ENCODE results near the gene VENTX. TPM values are rescaled to one million over a fixed set of nuclear protein-coding genes. Genes with fewer than 3 reads are reported as not detected.

The VENTX gene
- total RNA-seq, 1 donor from 2014 or later, result 0.13 TPM

DNA sequence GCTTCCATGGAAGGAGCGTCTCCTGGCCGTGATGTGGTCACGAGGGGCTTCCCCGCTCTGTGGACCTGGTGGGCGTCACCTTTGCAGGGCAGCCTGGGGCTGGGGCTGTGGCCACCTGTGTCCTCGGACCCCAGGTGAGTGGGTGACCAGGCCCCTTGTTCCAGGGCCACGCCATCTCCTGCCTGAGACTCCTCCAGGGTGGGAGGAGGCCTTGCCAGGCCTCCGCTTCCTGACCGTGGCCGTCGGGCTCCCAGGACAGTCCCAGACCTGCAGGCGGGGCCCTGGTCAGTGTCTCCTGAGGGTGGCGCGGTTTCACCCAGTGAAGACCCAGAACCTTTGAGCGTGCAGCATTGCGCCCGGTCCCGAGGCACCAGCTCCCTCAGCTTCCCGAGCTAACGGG, 28.0 kb upstream of the VENTX start:
- POLR2A ChIA-PET, result no interaction called here
- H3K4me3 Mint-ChIP-seq, result no peak overlapping the region
- intact Hi-C loops (cut with micrococcal nuclease), result no loop called here
- no peaks in the 10 kb centered on the region for H3K9me3 Mint-ChIP-seq
- no peak for ATAC-seq (ENCODE audit: low read depth)
- CTCF ChIA-PET, result no interaction called here
- no peaks in the 10 kb centered on the region for H3K36me3 Mint-ChIP-seq (ENCODE audit: low read depth)
- no peak for DNase-seq
- H3K27ac Mint-ChIP-seq, result no peak overlapping the region
- TF ChIP-seq, protein P1, sequence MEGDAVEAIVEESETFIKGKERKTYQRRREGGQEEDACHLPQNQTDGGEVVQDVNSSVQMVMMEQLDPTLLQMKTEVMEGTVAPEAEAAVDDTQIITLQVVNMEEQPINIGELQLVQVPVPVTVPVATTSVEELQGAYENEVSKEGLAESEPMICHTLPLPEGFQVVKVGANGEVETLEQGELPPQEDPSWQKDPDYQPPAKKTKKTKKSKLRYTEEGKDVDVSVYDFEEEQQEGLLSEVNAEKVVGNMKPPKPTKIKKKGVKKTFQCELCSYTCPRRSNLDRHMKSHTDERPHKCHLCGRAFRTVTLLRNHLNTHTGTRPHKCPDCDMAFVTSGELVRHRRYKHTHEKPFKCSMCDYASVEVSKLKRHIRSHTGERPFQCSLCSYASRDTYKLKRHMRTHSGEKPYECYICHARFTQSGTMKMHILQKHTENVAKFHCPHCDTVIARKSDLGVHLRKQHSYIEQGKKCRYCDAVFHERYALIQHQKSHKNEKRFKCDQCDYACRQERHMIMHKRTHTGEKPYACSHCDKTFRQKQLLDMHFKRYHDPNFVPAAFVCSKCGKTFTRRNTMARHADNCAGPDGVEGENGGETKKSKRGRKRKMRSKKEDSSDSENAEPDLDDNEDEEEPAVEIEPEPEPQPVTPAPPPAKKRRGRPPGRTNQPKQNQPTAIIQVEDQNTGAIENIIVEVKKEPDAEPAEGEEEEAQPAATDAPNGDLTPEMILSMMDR (IDR thresholded peaks at IDR 0.05), result no peak
- H3K27me3 Mint-ChIP-seq, result peaks cover 4% of the 10 kb centered on the region
- no peaks in the 10 kb centered on the region for H3K4me1 Mint-ChIP-seq

DNA sequence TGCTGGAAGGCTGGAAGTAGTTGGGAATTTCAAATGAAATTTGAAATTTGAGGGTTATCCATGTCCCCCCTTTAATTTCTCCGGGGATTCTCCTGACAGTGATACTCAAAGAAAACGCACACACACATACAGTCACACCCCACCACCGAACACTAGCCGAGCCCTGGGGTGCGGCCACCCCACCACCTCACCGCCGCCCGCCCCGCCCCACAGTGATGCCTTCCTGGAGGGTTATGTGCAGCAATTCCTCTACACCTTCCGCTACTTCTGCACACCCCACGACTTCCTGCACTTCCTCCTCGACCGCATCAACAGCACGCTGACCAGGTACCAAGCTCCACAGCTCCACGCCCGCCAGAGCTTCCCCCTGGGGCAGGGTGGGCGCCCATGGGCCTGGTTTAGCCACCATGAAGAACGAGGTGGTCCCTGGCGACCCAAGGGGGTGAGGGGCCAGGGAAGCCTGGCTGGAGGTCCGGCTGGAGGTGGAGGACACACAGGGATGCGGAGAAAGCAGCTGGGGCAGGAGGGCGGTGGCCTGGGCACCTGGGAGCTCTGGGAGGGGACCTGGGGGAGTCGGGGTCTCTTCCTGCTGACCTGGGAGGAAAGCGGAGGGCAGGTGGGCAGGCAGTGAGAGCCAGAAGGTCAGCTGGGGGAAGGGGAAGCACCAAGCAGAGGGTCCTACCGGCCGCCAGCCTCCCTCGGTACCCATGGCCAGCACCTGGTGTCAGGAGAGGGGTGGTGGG, 27.1 kb upstream of the VENTX start:
- ATAC-seq (ENCODE audit: low read depth), result no peak
- Mint-ChIP-seq H3K27me3 (peaks cover 4% of the 10 kb centered on the region), H3K9me3 (no peaks in the 10 kb centered on the region), H3K27ac (no peak overlapping the region), H3K36me3 (ENCODE audit: low read depth) (no peaks in the 10 kb centered on the region), H3K4me3 (no peak overlapping the region), H3K4me1 (no peaks in the 10 kb centered on the region)
- intact Hi-C loops (cut with micrococcal nuclease), result no loop called here
- POLR2A ChIA-PET, result no interaction called here
- CTCF ChIA-PET, result no interaction called here
- TF ChIP-seq, protein P1 (IDR thresholded peaks at IDR 0.05), result no peak
- DNase-seq, result no peak

DNA sequence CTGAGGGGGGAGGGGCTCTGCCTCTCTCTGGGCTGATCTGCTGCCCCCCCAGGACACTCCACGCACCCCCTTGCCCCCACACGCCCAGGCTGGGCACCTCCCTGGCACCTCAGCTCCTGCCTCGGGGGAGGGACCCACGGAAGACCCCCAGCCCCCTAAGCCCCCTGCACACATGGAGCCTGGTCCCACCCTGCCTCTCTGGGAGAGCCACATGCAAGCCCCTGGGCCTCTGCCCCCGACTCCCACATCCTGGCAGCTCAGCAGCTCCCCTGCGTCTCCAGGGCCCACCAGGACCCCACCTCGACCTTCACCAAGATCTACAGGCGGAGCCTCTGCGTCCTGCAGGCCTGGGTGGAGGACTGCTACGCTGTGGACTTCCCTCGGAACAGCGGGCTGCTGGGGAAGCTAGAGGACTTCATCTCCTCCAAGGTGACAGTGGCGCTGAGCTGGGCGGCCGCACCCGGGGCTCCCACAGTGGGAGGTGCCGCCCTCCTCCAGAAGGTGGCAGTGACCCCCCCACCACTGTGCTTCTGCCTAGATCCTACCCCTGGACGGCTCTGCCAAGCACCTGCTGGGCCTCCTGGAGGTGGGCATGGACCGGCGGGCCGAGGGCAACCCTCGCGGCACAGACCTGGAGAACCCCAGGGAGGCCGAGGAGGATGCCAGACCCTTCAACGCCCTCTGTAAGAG, 26.4 kb upstream of the VENTX start:
- DNase-seq (no peak), ATAC-seq (ENCODE audit: low read depth) (no peak)
- CTCF ChIA-PET, result no interaction called here
- no peaks in the 10 kb centered on the region for H3K4me1 Mint-ChIP-seq
- POLR2A ChIA-PET, result no interaction called here
- peaks cover 7% of the 10 kb centered on the region for H3K27me3 Mint-ChIP-seq
- intact Hi-C loops (cut with micrococcal nuclease), result no loop called here
- no peaks in the 10 kb centered on the region for H3K36me3 Mint-ChIP-seq (ENCODE audit: low read depth)
- no peak overlapping the region for H3K27ac Mint-ChIP-seq
- TF ChIP-seq, protein P1 (IDR thresholded peaks at IDR 0.05), result no peak
- H3K4me3 Mint-ChIP-seq, result no peak overlapping the region
- H3K9me3 Mint-ChIP-seq, result no peaks in the 10 kb centered on the region

DNA sequence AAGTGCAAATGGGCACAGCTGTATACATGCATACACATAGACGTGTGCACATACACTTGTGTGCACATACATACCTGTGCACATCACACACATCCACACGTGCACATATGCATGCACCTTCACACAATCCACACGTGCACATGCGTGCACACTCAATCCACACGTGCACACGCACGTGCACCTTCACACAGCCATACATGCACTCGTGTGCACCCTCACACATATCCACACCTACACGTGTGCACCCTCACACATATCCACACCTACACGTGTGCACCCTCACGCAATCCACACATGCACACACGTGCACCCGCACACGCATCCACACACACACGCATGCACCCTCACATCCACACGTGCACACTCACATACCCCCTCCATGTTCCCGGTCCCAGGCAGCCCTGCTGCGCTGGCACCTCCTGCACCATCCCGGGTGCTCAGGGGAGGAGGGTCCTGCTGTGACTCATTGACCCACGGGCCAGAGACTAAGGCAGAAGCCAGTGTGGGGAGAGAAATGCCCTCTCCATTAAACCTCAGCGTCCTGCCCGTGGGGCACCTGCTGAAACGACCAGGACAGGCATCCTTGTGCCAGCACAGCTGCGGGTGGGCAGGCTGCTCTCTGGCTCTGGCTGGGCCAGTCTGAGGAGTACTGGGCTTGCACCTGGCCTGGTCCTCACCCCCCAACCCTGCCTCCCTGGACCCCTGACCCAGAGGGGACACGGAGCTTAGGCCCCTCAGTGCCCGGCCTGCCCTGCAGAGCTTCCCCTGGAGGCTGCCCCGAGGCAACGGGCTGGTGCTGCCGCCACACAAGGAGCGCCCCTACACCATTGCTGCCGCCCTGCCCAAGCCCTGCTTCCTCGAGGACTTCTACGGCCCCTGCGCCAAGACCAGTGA, 25.4 kb upstream of the VENTX start:
- TF ChIP-seq, protein P1 (IDR thresholded peaks at IDR 0.05), result no peak
- intact Hi-C loops (cut with micrococcal nuclease), result no loop called here
- DNase-seq, result no peak
- ChIA-PET POLR2A (no interaction called here), CTCF (no interaction called here)
- no peaks in the 10 kb centered on the region for H3K9me3 Mint-ChIP-seq
- no peak overlapping the region for H3K27ac Mint-ChIP-seq
- ATAC-seq (ENCODE audit: low read depth), result no peak
- no peaks in the 10 kb centered on the region for H3K4me1 Mint-ChIP-seq
- H3K27me3 Mint-ChIP-seq, result peaks cover 7% of the 10 kb centered on the region
- no peak overlapping the region for H3K4me3 Mint-ChIP-seq
- H3K36me3 Mint-ChIP-seq (ENCODE audit: low read depth), result no peaks in the 10 kb centered on the region

Measured in activated B cell treated with CpG ODN at 0.5 μM for 24 hours (primary cell).